ENCODE data around the gene PLCB1.

DNA sequence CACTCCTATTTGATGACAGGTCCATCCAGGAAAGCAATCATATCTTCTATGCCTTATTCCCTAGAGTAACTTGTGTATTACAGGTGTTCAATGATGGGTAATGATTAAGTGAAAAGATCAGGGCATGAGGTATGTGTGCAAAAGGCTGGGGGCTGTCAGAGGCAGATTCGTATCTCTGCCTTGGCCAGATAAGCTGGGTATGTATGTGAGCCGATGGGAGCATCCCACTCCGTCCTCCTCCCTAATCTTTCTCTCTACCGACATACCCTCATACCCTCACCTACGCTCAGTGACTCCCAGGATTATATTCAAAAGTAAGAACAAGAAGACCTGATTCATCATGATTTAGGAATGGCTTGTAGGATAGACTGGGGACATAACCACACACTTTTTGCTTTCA, 238.7 kb downstream of the PLCB1 start:
- TF ChIP-seq, protein P1, sequence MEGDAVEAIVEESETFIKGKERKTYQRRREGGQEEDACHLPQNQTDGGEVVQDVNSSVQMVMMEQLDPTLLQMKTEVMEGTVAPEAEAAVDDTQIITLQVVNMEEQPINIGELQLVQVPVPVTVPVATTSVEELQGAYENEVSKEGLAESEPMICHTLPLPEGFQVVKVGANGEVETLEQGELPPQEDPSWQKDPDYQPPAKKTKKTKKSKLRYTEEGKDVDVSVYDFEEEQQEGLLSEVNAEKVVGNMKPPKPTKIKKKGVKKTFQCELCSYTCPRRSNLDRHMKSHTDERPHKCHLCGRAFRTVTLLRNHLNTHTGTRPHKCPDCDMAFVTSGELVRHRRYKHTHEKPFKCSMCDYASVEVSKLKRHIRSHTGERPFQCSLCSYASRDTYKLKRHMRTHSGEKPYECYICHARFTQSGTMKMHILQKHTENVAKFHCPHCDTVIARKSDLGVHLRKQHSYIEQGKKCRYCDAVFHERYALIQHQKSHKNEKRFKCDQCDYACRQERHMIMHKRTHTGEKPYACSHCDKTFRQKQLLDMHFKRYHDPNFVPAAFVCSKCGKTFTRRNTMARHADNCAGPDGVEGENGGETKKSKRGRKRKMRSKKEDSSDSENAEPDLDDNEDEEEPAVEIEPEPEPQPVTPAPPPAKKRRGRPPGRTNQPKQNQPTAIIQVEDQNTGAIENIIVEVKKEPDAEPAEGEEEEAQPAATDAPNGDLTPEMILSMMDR (conservative IDR thresholded peaks at IDR 0.05; ENCODE audit: low read depth, low read length): no peak
- TF ChIP-seq SMC3 (IDR thresholded peaks at IDR 0.05; ENCODE audit: low read depth, low read length) (no peak), CEBPB (IDR thresholded peaks at IDR 0.05; ENCODE audit: low read depth, low read length) (no peak), POLR2A (IDR thresholded peaks at IDR 0.05; ENCODE audit: low read depth, low read length) (no peak), RFX5 (IDR thresholded peaks at IDR 0.05; ENCODE audit: low read depth, low read length) (no peak), NFE2L2 (IDR thresholded peaks at IDR 0.05; ENCODE audit: low read depth, low read length) (no peak)
